Dedifferentiated amniotic fluid mesenchymal stem cell (primary cell): Measurements from ENCODE around the gene SLC45A1.

Experiments used
- DNase-seq: peaks from one replicate; pipeline ENCODE4 v3.0.0-alpha.2; 2016; ENCODE audit errors: extremely low spot score

SLC45A1 gene

GRCh38 chr1:8384577-8384976 lies 66.7 kb downstream of the SLC45A1 start:
- DNase-seq = no peak

GRCh38 chr1:8386247-8386646 lies 68.3 kb downstream of the SLC45A1 start:
- DNase-seq = no peak

GRCh38 chr1:8388732-8389562 lies 71.0 kb downstream of the SLC45A1 start:
- DNase-seq = no peak

- no peak for DNase-seq
These were observed 72.1 kb downstream of the SLC45A1 start for GRCh38 chr1:8389958-8390535.

- no peak for DNase-seq
These were observed 72.8 kb downstream of the SLC45A1 start for GRCh38 chr1:8390707-8391106.

- no peak for DNase-seq
These were observed 74.6 kb downstream of the SLC45A1 start for GRCh38 chr1:8392522-8392921.
